ENCODE results near the gene GH1.
"Not testable (repeated sequence)": the region's sequence is repeated elsewhere in the genome, so short reads cannot be mapped to it uniquely, and the experiment has no call there.

The GH1 gene

GRCh38 chr17:63925615-63926014, 7.0 kb upstream of the GH1 start:
- no peak for DNase-seq

- DNase-seq, result not testable (repeated sequence)
Measured at GRCh38 chr17:63922402-63922801, 3.8 kb upstream of the GH1 start.

DNA sequence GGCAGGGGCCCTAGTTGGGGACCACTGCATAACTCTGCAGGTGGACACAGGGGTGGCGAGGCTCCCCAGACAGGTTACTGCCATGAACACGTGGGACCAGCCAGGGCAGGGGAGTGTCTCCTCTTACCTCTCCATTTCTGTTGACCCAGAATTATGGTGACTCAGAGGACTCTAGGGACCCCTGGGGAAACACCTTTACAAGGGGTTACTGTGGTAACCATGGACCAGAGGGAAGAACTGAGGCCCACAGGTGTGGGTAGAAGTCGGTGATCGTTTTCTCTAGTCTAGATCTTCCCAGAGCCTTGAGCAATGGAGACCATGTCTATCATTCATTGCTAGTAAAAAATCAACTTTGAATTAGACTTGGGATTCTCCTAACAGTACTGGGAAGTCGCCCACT, 2.1 kb upstream of the GH1 start:
- DNase-seq, result not testable (repeated sequence)

- not testable (repeated sequence) for DNase-seq
Measured at GRCh38 chr17:63920050-63920449, 1.4 kb upstream of the GH1 start.

DNA sequence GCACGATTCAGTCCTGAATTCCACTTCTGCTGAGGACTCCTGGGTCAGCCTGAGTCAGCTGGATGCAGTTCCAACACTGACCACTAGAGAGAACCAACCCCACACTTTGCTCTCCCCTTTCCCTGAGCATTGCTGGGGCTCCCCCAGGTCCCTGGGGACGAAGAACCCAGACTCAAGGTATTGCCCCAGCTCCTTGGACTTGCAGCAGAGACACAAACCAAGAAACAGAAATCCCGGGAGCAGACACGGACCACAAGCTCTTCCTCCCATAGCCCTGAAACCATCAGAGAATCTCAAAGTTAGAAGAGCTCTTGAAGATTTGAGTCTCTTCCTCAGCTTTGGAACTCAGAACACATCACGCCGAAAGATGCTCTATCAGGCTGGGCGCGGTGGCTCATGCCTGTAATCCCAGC, 678 bp upstream of the GH1 start:
- DNase-seq, result peak; percentile 70

DNA sequence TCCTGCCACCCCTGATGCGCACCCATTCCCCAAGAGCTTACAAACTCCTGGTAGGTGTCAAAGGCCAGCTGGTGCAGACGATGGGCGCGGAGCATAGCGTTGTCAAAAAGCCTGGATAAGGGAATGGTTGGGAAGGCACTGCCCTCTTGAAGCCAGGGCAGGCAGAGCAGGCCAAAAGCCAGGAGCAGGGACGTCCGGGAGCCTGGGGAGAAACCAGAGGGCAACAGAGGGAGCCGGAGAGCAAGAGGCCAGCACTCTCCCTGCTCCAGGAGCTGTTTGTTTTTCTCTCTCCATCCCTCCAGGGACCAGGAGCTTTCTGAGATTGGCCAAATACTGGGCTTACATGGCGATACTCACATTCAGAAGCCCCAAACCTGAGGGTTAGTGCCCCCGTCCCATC, 334 bp downstream of the GH1 start:
- DNase-seq, result no peak

DNA sequence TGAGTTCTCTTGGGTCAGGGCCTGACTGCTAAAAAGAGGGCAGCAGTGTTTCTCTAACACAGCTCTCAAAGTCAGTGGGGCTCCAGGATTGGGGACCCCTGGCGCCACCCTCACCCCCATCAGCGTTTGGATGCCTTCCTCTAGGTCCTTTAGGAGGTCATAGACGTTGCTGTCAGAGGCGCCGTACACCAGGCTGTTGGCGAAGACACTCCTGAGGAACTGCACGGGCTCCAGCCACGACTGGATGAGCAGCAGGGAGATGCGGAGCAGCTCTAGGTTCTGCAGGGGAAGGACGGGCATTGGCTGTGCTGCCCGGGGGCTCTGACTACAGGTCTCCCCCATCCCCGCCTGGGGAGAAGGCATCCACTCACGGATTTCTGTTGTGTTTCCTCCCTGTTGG, 993 bp downstream of the GH1 start:
- DNase-seq, result no peak

DNA sequence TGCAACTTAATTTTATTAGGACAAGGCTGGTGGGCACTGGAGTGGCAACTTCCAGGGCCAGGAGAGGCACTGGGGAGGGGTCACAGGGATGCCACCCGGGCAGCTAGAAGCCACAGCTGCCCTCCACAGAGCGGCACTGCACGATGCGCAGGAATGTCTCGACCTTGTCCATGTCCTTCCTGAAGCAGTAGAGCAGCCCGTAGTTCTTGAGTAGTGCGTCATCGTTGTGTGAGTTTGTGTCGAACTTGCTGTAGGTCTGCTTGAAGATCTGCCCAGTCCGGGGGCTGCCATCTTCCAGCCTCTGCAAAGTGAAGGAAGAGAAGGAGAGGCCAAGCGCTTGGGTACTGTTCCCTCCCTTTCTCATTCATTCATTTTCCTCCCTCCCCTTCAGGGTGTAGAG, 1.4 kb downstream of the GH1 start:
- DNase-seq, result not testable (repeated sequence)

GRCh38 chr17:63916566-63917185, 2.0 kb downstream of the GH1 start:
- no peak for DNase-seq

DNA sequence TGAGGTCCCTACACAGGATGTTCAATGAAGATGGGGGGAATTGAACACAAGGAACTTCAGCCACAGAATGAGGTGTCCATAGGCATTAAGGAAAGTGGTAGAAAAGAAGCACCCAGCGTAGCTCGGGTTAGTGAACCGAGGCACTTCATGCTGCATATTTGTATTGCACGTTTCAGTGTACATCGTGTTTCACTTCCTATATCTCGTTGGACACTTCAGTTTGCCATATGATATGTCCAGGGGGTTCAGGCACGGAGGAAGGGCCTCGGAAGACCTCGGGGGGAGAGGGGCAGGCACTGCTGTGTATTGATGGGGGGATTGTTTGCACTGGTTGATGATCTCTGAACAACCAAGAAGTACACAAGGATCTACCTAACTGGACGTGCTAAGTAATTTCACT, 2.9 kb downstream of the GH1 start:
- DNase-seq, result not testable (repeated sequence)

- DNase-seq, result no peak
Measured at GRCh38 chr17:63914471-63914870, 4.2 kb downstream of the GH1 start.

DNA sequence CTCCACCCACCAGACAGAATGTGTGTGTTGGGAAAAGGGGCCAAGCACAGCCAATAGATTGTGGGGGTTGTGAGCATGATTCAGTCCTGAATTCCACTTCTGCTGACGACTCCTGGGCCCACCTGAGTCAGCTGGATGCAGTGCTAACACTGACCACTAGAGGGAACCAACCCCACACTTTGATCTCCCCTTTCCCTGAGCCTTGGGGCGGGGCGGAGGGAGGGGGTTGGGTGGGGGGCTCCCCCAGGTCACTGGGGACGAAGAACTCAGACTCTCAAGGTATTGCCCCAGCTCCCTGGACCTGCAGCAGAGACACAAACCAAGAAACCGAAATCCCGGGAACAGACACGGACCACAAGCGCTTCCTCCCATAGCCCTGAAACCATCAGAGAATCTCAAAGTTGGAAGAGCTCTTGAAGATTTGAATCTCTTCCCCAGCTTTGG, 7.0 kb downstream of the GH1 start:
- peak; percentile 64 for DNase-seq

GRCh38 chr17:63911041-63911635, 7.5 kb downstream of the GH1 start, which contains the start of gene CSHL1:
Gene CSHL1 (minus strand): TSS chr17:63911258. CDS start chr17:63911196, 62 bp downstream.
- DNase-seq, result no peak

- no peak for DNase-seq
Measured at GRCh38 chr17:63910096-63910495, 8.5 kb downstream of the GH1 start.

DNA sequence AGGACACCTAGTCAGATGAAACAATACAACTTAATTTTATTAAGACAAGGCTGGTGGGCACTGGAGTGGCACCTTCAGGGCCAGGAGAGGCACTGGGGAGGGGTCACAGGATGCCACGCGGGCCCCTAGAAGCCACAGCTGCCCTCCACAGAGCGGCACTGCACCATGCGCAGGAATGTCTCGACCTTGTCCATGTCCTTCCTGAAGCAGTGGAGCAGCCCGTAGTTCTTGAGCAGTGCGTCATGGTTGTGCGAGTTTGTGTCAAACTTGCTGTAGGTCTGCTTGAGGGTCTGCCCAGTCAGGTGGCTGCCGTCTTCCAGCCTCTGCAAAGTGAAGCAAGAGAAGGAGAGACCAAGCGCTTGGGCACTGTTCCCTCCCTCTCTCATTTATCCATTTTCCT, 9.1 kb downstream of the GH1 start:
- not testable (repeated sequence) for DNase-seq

DNA sequence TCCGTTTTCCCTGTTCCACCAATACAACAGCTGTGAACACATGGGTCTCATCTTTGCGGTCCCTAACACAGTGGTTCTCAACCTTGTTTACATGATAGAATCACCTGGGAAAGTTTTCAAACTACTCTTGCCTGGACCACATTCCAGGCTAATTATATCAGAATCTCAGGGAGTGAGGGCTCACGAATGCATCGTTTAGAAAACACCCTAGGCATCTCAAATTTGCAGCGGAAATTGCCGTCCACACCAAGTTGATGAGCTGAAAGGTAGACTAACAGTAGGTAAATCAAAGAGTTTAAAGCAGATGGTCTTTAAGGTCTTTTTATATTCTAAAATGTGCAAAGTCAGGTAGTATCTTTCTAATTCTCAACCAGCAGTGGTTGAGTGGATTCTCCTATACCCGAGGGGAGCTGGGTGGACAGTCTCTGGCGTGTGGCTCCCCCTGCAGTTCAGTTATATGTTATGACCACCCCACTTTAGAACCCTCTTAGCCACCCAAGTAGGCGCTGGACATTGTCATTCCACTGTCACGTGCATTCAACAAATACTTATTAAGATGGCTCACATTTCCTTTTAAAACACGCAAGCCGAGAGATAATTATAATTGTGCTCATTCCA, 11.4 kb downstream of the GH1 start:
- not testable (repeated sequence) for DNase-seq

GRCh38 chr17:63904796-63905195, 13.8 kb downstream of the GH1 start:
- not testable (repeated sequence) for DNase-seq

DNA sequence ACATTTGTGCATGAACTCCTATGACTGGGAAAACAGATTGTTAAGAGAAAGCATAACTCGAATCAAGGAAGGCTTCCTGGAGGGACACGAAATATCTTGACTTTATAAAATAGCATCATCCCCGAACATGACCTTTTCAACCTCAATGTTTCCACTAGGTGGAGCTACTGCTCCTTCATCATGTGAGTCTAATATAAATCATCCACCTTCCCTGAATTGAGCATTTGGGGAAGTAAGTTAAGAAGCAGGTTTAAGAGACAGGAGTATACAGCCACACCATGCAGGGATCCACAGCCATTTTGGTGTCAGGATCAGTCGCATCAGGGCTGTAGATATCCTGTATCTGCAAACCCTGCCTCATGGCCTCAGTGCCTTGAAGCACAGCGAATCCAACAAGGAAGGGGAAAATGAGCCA, 14.8 kb downstream of the GH1 start:
- not testable (repeated sequence) for DNase-seq

DNA sequence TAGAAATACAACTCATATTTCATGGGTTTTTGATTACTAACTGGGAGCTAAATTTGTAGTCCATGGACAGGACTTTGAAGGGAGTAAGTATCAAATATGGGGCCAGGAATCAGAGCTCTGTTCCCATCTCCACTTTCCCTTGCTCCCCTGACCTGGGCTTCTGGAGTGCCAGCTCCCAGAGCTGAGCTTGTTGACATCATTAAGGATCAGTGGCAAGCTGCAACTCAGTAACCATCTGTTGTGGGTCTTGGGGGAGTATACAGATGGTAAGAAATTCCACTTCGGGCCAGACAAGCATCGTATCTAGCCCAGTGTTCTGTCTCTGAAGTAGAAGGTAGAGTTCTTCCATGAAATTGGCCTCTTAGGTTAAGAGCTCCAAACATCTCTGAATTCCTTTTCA, 16.7 kb downstream of the GH1 start:
- DNase-seq, result not testable (repeated sequence)

- not testable (repeated sequence) for DNase-seq
Measured at GRCh38 chr17:63898899-63899798, 19.5 kb downstream of the GH1 start.

DNA sequence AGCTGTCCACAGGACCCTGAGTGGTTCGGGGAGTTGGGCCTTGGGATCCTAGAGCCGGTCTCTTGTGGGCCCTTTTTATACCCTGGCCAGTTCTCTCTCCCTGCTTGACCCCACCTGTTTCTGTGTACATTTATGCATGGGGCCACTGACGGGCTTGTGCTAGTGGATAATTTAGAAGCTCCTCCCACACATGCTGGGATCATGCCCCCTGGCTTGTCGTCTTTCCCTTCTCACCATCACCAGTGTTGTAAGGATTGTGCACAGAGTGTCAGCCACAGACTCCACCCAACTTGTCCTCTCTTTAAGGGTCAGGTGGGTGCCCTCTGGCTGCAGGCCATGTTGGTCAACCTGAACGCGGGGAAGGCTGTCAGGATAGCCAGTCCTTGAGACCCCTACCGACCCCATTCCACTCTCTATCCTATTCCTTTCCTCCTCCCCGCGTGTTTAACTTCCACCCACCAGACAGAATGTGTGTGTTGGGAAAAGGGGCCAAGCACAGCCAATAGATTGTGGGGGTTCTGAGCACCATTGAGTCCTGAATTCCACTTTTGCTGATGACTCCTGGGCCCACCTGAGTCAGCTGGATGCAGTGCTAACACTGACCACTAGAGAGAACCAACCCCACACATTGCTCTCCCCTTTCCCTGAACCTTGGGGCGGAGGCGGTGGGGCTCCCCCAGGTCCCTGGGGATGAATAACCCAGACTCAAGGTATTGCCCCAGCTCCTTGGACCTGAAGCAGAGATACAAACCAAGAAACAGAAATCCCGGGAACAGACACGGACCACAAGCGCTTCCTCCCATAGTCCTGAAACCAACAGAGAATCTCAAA, 21.9 kb downstream of the GH1 start, which contains the start of gene CSH1:
CSH1 (minus strand) TSS at position 51 of the 831 bp plus-strand sequence. CDS start 63 bp downstream, outside the sequence.
- not testable (repeated sequence) for DNase-seq

- not testable (repeated sequence) for DNase-seq
Measured at GRCh38 chr17:63894821-63895220, 23.8 kb downstream of the GH1 start.

Data from activated CD4-positive, alpha-beta T cell treated with anti-CD3 and anti-CD28 coated beads, Interleukin-2, amount 50 U/mL, for 1 hour (primary cell).